Erythroblast (primary cell): ENCODE results near the gene CSF1R.

ENCODE experiments used
- GATA1 ChIP-seq: IDR thresholded peaks from 2 replicates; pipeline ENCODE4 v1.6.1; 2011; ENCODE audit warnings: low read depth, mild to moderate bottlenecking, control low read depth, low read length, moderate library complexity
- POLR2A ChIP-seq: IDR thresholded peaks from 2 replicates; pipeline ENCODE4 v1.6.1; 2011; ENCODE audit warnings: mild to moderate bottlenecking, low read length

DNA sequence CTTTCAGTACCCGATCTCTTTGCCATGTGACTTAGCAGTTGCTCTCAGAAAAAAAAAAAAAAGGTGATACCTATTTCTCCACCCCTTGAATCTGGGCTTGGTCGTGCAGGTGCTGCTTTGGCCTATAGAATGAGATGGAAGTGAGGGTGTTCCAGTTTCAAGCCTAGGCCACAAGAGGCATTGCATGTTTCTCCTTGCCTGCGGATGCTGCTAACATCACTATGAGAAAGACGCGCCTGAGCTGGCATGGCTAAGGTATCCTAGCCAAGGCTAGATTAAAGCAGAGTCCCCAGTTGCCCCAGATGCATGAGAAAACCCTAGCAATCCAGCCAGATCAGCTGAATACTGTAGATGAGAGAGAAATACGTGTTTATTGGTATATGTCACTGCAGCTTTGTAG lies 14.7 kb upstream of the CSF1R start:
- TF ChIP-seq POLR2A = no peak
- TF ChIP-seq GATA1 = no peak
